Kasumi-1 (cell line): ENCODE data around the gene HID1.

Experiments used
- DNase-seq, 2 experiments: peaks; one replicate each; lab custom pipeline; 2025; lab: John Stamatoyannopoulos, UW

The HID1 gene

GRCh38 chr17:74968361-74968780 is 4.2 kb downstream of the HID1 start:
- DNase-seq, result no peak

- no peak for DNase-seq
Observed at GRCh38 chr17:74964988-74965622, 7.5 kb downstream of the HID1 start.

GRCh38 chr17:74964246-74964761 is 8.3 kb downstream of the HID1 start:
- no peak for DNase-seq

GRCh38 chr17:74963656-74964055 is 8.9 kb downstream of the HID1 start:
- DNase-seq, result peak; percentile 74 to 82

GRCh38 chr17:74962622-74963394 is 9.8 kb downstream of the HID1 start:
- DNase-seq, result no peak

GRCh38 chr17:74961657-74962350 is 10.8 kb downstream of the HID1 start:
- DNase-seq, result peak; percentile 88 to 90

GRCh38 chr17:74960570-74961342 is 11.8 kb downstream of the HID1 start:
- peak; percentile 88 to 92 for DNase-seq

GRCh38 chr17:74959826-74960515 is 12.6 kb downstream of the HID1 start:
- DNase-seq, result no peak

- peak; percentile 66 to 72 for DNase-seq
Observed at GRCh38 chr17:74957935-74958740, 14.4 kb downstream of the HID1 start.

- DNase-seq, result no peak
Observed at GRCh38 chr17:74956093-74956492, 16.5 kb downstream of the HID1 start.

- DNase-seq, result peak; percentile 66 to 82
Observed at GRCh38 chr17:74954665-74955421, 17.7 kb downstream of the HID1 start.

- no peak for DNase-seq
Observed at GRCh38 chr17:74954115-74954514, 18.4 kb downstream of the HID1 start.

- no peak for DNase-seq
Observed at GRCh38 chr17:74953134-74953687, 19.3 kb downstream of the HID1 start.

GRCh38 chr17:74952431-74953133 is 20.0 kb downstream of the HID1 start:
- DNase-seq, result no peak

GRCh38 chr17:74951680-74952421 is 20.7 kb downstream of the HID1 start:
- DNase-seq, result no peak

- DNase-seq, result no peak
Observed at GRCh38 chr17:74951065-74951464, 21.5 kb downstream of the HID1 start.

- DNase-seq, result no peak
Observed at GRCh38 chr17:74950207-74950606, 22.4 kb downstream of the HID1 start.
